HG02981 (cell line): ENCODE data around the gene TMEM9B.
A peak's percentile ranks its signal among the peaks of the same experiment; 100 is the strongest.
"Not testable (repeated sequence)": the region's sequence is repeated elsewhere in the genome, so short reads cannot be mapped to it uniquely, and the experiment has no call there.

ENCODE experiments used
- ATAC-seq: cut with Tn5 transposase; IDR thresholded peaks from one replicate; pipeline ENCODE4 v1.9.1; 2021; ENCODE audit warnings: mild to moderate bottlenecking, moderate library complexity; ENCODE audit not compliant: unreplicated experiment

The TMEM9B gene

DNA sequence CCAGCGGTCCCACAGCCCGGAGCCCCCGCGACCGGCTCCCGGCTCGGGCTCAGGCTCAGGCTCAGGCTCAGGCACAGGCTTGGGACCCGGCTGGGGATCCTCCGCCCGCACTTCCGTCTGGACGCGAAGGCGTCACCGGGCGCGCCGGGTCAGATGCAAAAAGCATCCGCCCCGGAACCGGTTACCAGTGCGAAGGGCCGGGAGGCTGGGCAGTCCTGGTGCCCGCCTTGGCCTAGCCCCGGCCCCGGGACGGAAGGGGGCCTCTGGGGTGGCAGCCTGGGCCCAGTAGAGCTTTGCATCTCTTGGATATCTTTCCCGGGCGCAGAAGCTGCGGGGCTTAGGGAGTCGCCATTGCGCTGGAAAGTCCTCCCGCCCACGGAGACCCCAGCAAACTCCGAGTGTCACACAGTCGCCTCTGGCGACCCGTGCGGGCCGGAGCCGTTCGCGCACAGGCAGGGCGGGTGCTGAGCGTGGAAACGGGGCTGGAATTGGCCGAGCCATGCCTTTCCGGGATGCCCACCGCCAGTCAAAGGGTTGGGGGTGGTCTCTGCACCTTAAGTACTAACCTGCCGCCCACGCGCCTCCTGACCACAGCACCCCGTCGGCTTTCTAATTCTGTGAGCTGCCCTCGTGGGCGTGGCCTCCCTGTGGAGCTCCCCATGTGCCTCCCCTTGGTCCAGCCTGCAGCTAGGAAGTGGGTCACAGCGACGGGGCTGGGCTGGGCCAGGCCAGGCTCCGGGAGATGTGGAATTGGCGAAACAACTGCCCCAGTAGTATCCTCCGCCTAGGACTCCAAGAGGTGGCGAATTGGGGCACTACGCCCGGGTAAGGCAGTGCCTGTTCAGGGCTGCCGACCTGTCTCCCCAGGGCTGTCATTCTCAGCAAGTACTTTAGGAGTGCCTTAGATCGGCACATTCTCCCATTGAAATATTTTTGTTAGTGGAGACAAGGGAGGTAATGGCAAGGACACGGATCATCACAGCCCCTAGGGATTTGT, at the start of gene TMEM9B:
Gene TMEM9B (minus strand): TSS at position 119 of the 997 bp plus-strand sequence. CDS start 129 bp downstream, outside the sequence.
- peak; percentile 79 for ATAC-seq

DNA sequence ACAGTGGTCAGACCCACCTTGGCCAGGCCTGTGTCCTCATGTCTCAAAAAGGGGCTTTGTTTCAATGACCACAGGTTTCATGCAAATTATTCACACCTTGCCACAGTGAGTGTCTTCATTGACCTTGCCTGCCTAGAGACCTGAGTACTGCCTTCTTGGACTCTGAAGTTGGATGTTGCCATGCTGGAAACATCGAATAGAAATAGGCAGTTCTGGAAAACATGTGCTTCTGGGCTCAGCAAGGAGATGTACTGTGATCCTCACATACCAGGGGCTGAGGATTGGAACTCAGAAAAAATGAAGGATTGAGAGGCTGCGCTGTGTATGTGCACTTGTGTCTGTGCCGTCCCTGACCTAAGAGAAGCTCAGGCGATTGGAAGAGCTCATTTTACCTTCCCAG, 49.1 kb upstream of the TMEM9B start:
- ATAC-seq, result no peak

DNA sequence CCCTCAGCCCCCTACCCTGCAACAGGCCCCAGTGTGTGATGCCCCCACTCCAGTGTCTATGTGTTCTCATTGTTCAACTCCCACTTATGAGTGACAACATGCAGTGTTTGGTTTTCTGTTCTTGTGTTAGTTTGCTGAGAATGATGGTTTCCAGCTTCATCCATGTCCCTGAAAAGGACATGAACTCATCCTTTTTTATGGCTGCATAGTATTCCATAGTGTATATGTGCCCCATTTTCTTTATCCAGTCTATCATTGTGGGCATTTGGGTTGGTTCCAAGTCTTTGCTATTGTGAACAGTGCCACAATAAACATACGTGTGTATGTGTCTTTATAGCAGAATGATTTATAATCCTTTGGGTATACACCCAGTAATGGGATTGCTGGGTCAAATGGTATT, 45.3 kb upstream of the TMEM9B start:
- not testable (repeated sequence) for ATAC-seq

- no peak for ATAC-seq
Measured at GRCh38 chr11:9008661-9009060, 44.4 kb upstream of the TMEM9B start.

- no peak for ATAC-seq
Measured at GRCh38 chr11:9008011-9008550, 43.8 kb upstream of the TMEM9B start.

DNA sequence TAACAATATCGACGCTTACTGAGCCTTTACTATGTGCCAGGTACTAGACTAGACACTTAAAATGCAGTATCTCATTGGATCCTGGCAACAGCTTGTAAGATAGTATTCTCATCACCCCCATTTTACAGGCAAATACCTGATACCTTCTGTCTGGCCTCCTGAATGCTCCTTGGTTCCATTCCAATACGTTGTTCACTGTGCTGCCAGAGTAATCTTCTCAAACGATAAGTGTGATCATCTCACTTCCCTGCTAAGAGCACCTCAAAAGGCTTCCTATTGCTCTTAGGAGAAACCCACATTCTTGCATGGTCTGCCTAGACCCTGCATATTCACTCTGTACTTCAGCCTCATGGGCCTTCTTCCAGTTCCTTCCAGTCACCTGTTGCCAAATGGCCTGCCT, 40.8 kb upstream of the TMEM9B start:
- ATAC-seq, result no peak

GRCh38 chr11:9004183-9004926, 40.1 kb upstream of the TMEM9B start:
- ATAC-seq, result no peak

GRCh38 chr11:9003573-9004182, 39.4 kb upstream of the TMEM9B start, which contains the start of gene NRIP3:
NRIP3 (minus strand) TSS chr11:9004001; CDS start chr11:9003935, 66 bp downstream.
- peak; percentile 55 for ATAC-seq

DNA sequence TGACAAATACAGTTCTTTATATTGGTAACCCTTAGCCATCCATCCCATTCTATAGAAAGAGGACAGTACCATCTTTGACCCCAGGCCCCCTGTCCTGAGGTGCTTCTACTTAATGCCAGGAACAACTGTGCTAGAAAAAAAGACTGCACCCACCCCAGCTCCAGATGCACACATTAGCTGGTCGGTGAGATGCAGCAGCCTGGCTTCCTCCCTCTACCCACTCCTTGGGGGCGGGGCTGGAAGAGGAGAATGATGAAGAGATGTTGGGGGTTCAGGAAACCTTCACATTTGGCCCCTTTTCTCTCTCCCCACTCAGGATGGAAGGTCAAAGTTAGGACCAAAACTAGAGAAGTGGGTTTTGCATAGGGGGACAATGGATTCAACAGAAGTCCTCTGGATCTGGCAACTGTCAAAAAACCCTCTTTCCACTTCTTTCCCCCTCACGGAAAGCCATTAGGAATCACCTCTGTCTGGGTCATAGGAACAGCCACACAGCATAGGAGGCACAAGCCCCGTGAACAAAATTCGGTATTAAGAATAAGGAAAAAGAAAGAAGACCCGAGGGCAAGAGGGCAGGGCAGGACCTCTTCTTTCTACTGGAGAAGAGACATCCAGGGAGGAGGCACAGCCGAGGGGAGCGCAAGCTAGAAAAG, 38.8 kb upstream of the TMEM9B start:
- no peak for ATAC-seq

GRCh38 chr11:9001736-9002135, 37.5 kb upstream of the TMEM9B start:
- ATAC-seq, result no peak

DNA sequence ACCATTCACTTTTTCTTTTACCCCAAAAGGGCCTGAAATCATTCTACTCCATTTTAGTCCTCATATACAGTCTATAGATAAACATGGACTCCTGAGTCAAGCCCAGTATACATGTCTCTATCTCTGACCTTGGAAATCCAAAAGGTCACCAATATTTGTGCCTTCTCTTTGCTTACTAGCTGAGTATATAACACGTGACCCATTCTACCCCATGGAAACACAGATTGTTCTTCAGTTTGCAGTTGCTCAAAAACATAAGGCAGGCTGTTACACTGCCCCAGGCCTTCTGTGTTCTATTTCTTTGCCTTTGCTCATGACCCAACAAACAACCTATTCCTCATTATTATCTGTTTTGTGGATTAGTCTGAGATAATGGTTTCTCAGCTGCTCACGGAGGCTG, 33.8 kb upstream of the TMEM9B start:
- ATAC-seq, result no peak

GRCh38 chr11:8997451-8997850, 33.2 kb upstream of the TMEM9B start:
- ATAC-seq, result no peak

- no peak for ATAC-seq
Measured at GRCh38 chr11:8989453-8989852, 25.2 kb upstream of the TMEM9B start.

DNA sequence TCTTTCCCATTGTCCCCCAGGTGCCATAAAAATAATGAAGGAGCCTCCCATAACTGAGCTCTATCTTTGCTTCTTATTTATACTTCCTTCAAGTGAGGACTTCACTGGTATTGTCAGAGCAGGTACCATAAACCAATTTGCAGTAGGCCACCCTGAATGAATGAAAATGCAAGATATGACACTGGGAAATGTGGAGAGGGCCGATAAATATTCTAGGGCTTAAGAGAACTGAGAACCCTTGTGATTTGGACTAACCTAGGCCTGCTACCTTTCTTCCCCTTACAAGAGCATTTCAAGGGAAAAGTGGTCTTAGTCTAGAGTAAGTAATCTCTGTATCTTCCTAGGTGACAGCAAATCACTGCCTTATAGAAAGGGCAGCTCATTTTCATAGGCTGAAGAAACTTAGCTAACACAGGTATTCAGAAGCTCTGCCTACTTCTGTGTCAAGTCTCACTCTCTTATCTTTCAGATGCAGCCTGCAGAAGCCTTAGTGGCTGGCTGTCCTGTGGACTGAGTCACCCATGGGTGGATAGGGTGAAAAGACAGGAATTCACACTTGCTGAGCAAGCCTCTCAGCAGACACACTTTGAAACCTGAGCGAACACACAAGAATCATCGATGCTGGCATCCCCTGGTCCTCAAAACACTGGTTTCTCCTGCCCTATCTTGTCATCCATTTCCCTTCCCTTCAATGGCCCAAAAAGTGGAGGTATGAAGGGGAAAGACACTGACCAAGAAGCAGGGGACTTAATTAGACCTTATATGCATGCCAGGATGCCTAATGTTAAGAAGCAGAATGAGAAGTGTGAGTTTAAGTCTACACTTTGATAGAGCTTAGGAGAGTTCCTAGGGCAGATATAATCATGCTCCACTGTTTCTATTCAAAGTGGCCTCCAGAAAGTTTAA, 24.3 kb upstream of the TMEM9B start:
- no peak for ATAC-seq

- no peak for ATAC-seq
Measured at GRCh38 chr11:8987446-8987845, 23.2 kb upstream of the TMEM9B start.

- not testable (repeated sequence) for ATAC-seq
Measured at GRCh38 chr11:8986772-8987171, 22.5 kb upstream of the TMEM9B start.

DNA sequence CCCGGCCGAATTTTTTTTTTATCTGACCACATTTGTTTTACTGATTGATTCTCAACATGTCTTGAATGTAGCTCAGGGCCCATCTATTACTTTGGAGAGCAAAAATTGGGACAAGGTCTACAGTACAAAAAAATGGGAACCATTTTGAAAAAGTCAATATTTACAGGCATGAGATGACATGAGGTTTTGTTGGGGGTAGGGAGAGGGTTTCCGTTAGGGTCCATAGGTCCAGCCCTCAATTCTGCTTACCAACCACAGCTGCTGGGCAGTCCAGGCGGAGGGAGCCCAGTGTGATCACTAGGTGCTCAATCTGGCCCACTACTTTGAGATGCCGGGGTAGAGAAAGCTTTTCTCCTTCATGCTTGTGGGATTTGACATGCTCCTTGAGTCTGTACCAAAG, 21.2 kb upstream of the TMEM9B start:
- ATAC-seq, result no peak

DNA sequence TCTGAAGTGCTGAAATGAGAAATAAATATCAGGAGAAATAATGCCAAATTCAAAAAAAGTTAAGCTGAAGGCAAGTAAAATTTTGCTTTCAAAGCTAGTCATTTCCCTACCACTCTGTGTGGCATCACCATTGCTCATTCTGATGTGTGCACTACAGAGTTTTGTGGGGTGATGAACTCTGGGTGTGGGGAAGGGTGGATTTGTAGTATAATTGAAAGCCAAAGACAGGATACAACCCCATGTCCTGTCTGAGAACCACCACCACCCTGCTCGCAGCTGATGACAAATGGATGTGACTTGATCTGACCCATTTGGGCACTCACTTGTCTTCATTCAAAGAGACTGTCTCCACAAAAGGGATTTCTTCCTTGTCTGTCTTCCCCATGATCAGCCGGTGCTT, 19.3 kb upstream of the TMEM9B start:
- ATAC-seq, result no peak

DNA sequence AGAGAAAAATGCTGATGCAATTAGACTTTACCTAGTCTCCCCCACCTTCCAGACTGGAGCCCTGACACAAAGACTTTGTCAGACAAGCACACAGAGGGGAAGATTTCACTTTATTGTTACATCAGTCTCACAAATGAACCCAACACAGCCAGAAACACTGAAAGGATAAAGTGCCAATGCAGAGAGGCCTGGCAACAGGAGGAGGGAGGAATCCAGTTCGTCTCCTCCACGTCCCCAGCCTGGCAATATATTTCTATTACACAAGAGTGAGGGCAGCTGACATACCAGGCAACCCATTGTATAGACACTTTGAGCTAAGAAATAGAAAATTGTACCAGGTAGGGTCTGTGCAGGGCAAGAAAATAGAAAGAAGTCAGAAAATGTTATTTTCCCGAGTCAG, 16.2 kb upstream of the TMEM9B start:
- ATAC-seq, result no peak
